Measurements from ENCODE around the gene SYNDIG1. TPM values are rescaled to one million over a fixed set of nuclear protein-coding genes. Genes with fewer than 3 reads are reported as not detected.

SYNDIG1 gene
- polyA plus RNA-seq, 1 of the 3 experiments (the other 2 are of a cell fraction) = not detected

GRCh38 chr20:24518515-24518914, 49.1 kb downstream of the SYNDIG1 start:
- DNase-seq = no peak
- Histone ChIP-seq H3K4me2 (no peak overlapping the region), H2AFZ (ENCODE audit: low read depth) (0 out of 2 replicates have a peak overlapping the region, but pooled peaks have one; percentile 29), H3K4me1 (ENCODE audit: control insufficient read depth in 1 of 2, insufficient read depth in 2 of 2, low read depth in 1 of 2, low read length in 1 of 2) (no peaks in the 10 kb centered on the region), H3F3A (replicated peaks; ENCODE audit: insufficient read depth) (no peaks in the 10 kb centered on the region), H3K9me3 (no peaks in the 10 kb centered on the region), H3K9me2 (no peaks in the 10 kb centered on the region), H4K20me1 (ENCODE audit: insufficient read depth) (no peaks in the 10 kb centered on the region), H3K9ac (no peak overlapping the region), H3K36me3 (replicated peaks in 1 of 2; ENCODE audit: control insufficient read depth in 1 of 2, insufficient read depth in 2 of 2, low read length in 1 of 2) (no peaks in the 10 kb centered on the region), H3K27ac (ENCODE audit: low read depth in 2 of 2, low read length in 1 of 2) (no peak overlapping the region), H3K4me3 (ENCODE audit: low read depth in 2 of 2, low read length in 1 of 2) (no peak overlapping the region), H3K79me2 (ENCODE audit: insufficient read depth) (no peaks in the 10 kb centered on the region), H3K27me3 (ENCODE audit: insufficient read depth) (no peaks in the 10 kb centered on the region)
- POLR2A ChIA-PET = no interaction called here
- TF ChIP-seq GATA2 (CRISPR knock-in tag; IDR thresholded peaks at IDR 0.05) = no peak
- TF ChIP-seq POLR2AphosphoS5 (IDR thresholded peaks at IDR 0.05; ENCODE audit: low read depth, low read length) = no peak
- TF ChIP-seq FOSL2 (IDR thresholded peaks at IDR 0.05; ENCODE audit: borderline replicate concordance, low read depth) = no peak
- TF ChIP-seq, protein P1, sequence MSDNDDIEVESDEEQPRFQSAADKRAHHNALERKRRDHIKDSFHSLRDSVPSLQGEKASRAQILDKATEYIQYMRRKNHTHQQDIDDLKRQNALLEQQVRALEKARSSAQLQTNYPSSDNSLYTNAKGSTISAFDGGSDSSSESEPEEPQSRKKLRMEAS (IDR thresholded peaks at IDR 0.05; ENCODE audit: low read depth) = no peak
- TF ChIP-seq FOXM1 (IDR thresholded peaks at IDR 0.05; ENCODE audit: low read depth) = no peak
- 12% methylated on average over 5 of the region's 6 CpGs for WGBS (ENCODE audit: low lambda C conversion rate)
- CTCF ChIA-PET = no interaction called here

DNA sequence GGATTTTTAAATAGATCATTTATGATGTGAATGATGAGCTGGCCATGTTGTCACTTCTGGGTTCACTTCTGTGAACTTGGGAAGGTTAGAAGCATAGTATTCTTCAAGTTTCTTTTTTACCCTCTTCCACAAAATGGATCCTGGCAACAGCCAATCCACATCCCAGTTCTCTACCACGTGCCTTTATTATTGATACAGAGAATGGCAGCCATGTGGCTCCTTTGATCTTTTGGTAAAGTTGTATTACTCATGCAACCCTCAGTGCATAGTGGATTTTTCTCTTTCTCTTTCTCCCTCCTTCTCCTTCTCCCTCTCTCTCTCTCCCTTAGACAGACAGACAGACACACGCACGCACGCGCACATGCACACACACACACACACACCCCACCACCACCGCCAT, 50.0 kb downstream of the SYNDIG1 start:
- Histone ChIP-seq H3K27ac (ENCODE audit: low read depth in 2 of 2, low read length in 1 of 2) (no peak overlapping the region), H3K27me3 (ENCODE audit: insufficient read depth) (no peaks in the 10 kb centered on the region), H3K36me3 (replicated peaks in 1 of 2; ENCODE audit: control insufficient read depth in 1 of 2, insufficient read depth in 2 of 2, low read length in 1 of 2) (no peaks in the 10 kb centered on the region), H3K9me3 (no peaks in the 10 kb centered on the region), H3K9ac (no peak overlapping the region), H4K20me1 (ENCODE audit: insufficient read depth) (no peaks in the 10 kb centered on the region), H3K4me3 (ENCODE audit: low read depth in 2 of 2, low read length in 1 of 2) (no peak overlapping the region), H3K4me2 (no peak overlapping the region), H3K4me1 (ENCODE audit: control insufficient read depth in 1 of 2, insufficient read depth in 2 of 2, low read depth in 1 of 2, low read length in 1 of 2) (no peaks in the 10 kb centered on the region; a peak in 1 of 4 replicates), H3K9me2 (no peaks in the 10 kb centered on the region), H3F3A (replicated peaks; ENCODE audit: insufficient read depth) (no peaks in the 10 kb centered on the region), H3K79me2 (ENCODE audit: insufficient read depth) (no peaks in the 10 kb centered on the region), H2AFZ (ENCODE audit: low read depth) (no peak overlapping the region)
- ChIA-PET CTCF (no interaction called here), POLR2A (no interaction called here)
- no peak for DNase-seq
- TF ChIP-seq SIN3A (IDR thresholded peaks at IDR 0.05; ENCODE audit: borderline replicate concordance, low read depth, low read length) = no peak
- TF ChIP-seq IRF3 (IDR thresholded peaks at IDR 0.05; ENCODE audit: low read depth, low read length) = no peak
- TF ChIP-seq FOXM1 (IDR thresholded peaks at IDR 0.05; ENCODE audit: low read depth) = no peak
- no peak for TF ChIP-seq CTCF (IDR thresholded peaks at IDR 0.05)
- TF ChIP-seq NRF1 (IDR thresholded peaks at IDR 0.05; ENCODE audit: low read depth, low read length) = no peak
- no peak for TF ChIP-seq MXI1 (IDR thresholded peaks at IDR 0.05; ENCODE audit: low read depth, low read length)
- no peak for TF ChIP-seq TCF12 (IDR thresholded peaks at IDR 0.05)
- no peak for TF ChIP-seq GABPA (IDR thresholded peaks at IDR 0.05; ENCODE audit: low read depth)
- no peak for TF ChIP-seq SMC3 (IDR thresholded peaks at IDR 0.05; ENCODE audit: low read depth, low read length)
- TF ChIP-seq, protein P2, sequence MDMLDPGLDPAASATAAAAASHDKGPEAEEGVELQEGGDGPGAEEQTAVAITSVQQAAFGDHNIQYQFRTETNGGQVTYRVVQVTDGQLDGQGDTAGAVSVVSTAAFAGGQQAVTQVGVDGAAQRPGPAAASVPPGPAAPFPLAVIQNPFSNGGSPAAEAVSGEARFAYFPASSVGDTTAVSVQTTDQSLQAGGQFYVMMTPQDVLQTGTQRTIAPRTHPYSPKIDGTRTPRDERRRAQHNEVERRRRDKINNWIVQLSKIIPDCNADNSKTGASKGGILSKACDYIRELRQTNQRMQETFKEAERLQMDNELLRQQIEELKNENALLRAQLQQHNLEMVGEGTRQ (IDR thresholded peaks at IDR 0.05; ENCODE audit: borderline replicate concordance, low read depth, low read length) = no peak
- TF ChIP-seq RXRA (IDR thresholded peaks at IDR 0.05; ENCODE audit: borderline replicate concordance, low read depth) = no peak
- TF ChIP-seq EP300 (IDR thresholded peaks at IDR 0.05; ENCODE audit: borderline replicate concordance in 1 of 2, low read depth in 1 of 2, low read length in 1 of 2) = no peak
- no peak for TF ChIP-seq EZH2phosphoT487 (IDR thresholded peaks at IDR 0.05; ENCODE audit: borderline replicate concordance, low read depth)
- no peak for TF ChIP-seq RAD21 (IDR thresholded peaks at IDR 0.05; ENCODE audit: low read length)
- no peak for TF ChIP-seq TAF1 (IDR thresholded peaks at IDR 0.05; ENCODE audit: borderline replicate concordance, low read depth, low read length)
- 72% methylated on average over 6 of the region's 6 CpGs for WGBS (ENCODE audit: low lambda C conversion rate)

Data from SK-N-SH (cell line).